Measurements from ENCODE around the gene UBE2D2. TPM values are rescaled to one million over a fixed set of nuclear protein-coding genes. Genes with fewer than 3 reads are reported as not detected.

Gene UBE2D2
- total RNA-seq, 1 experiment from 2014 or later = 79.3 TPM

DNA sequence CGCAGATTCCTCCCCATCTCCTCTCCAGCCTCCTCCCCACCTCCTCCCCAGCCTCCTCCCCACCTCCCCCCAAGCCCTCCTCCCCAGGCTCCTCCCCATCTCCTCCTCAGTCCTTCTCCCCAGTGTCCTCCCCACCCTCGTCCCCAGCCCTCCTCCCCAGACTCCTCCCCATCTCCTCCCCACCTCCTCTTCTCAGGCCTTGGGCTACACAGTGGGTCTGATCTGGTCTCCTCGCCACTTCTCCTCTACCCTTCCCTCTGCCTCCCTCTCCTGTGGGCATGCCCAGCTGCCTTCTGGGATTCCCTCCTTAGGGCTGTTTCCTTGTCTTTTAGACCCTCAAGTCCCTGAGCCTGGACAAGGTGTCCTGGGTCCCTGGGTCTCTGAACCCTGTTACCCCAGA lies 115.3 kb downstream of the UBE2D2 start:
- no peak for DNase-seq (ENCODE audit: low spot score)

DNA sequence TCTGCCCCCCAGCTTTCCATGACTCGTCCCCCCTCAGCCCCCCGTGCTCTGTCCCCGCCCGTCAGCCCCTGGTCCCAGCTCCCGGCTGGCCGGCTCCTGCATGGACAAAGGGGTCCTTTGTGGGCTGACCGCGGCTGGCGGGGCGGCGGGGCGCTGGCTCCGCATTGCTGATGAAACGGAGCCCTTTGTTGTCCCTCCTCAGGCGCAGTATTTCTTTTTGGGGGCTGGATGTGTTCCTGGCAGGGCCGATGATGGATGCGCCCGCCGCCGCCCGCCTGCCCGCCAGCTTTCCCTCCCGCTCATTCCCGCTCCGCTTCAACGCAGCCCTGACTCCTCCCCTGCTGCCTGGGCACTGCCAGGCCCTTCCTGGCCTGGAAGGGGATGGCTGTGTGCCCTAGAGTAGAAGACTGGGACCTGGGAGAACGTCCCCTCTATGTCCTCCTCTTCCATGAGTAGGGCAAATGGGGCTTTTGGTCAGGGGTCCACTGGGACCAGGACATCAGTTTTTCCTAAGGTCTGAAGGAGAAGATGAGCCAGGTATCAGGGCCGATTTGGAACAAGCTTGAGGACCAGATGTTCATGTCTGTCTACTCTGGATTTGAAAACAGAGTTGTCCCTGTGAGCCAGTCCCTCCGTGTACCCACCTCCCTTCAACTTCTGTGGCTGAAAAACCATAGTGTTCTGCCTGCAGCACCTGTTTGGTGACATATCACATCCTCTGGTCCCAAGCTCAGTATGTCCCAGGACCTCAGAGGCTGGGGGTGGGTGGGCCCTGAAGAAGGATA lies 116.0 kb downstream of the UBE2D2 start:
- DNase-seq (ENCODE audit: low spot score) = no peak

Other genes starting within 250 kb of the UBE2D2 start
- 66.1 and 71.8 TPM in 2 replicates for gene PAIP2, start 219.5 kb upstream of the UBE2D2 start, total RNA-seq (2014; rRNA removed; shearing (Covaris generic))
- gene SLC23A1, start 178.0 kb upstream of the UBE2D2 start, total RNA-seq (2014; rRNA removed; shearing (Covaris generic)) = not detected in 2 replicates
- gene MZB1, start 171.4 kb upstream of the UBE2D2 start, total RNA-seq (2014; rRNA removed; shearing (Covaris generic)) = not detected in 2 replicates
- gene PROB1, start 166.2 kb upstream of the UBE2D2 start, total RNA-seq (2014; rRNA removed; shearing (Covaris generic)) = not detected in 2 replicates
- 3.4 and 5.9 TPM in 2 replicates for gene SPATA24, start 157.2 kb upstream of the UBE2D2 start, total RNA-seq (2014; rRNA removed; shearing (Covaris generic))
- gene DNAJC18, start 121.8 kb upstream of the UBE2D2 start, total RNA-seq (2014; rRNA removed; shearing (Covaris generic)) = 4.5 and 22.9 TPM in 2 replicates
- 0.10 TPM in 1 of 2 replicates, not detected in the other for gene ECSCR, start 98.6 kb upstream of the UBE2D2 start, total RNA-seq (2014; rRNA removed; shearing (Covaris generic))
- not detected in 2 replicates for gene SMIM33, start 90.3 kb upstream of the UBE2D2 start, total RNA-seq (2014; rRNA removed; shearing (Covaris generic))
- gene STING1, start 78.6 kb upstream of the UBE2D2 start, total RNA-seq (2014; rRNA removed; shearing (Covaris generic)) = 14.2 and 15.6 TPM in 2 replicates
- gene CXXC5, start 87.0 kb downstream of the UBE2D2 start, total RNA-seq (2014; rRNA removed; shearing (Covaris generic)) = 46.9 and 55.1 TPM in 2 replicates
- 0.04 TPM in 1 of 2 replicates, not detected in the other for gene PSD2, start 234.5 kb downstream of the UBE2D2 start, total RNA-seq (2014; rRNA removed; shearing (Covaris generic))